A549 (cell line): ENCODE measurements around the gene DOLPP1. TPM values are rescaled to one million over a fixed set of nuclear protein-coding genes. Genes with fewer than 3 reads are reported as not detected.
A peak's percentile ranks its signal among the peaks of the same experiment; 100 is the strongest.

Experiments
- ATAC-seq, 2 experiments: fragments of 200-7000 bp in 1 of 2; fragments of >200 bp in 1 of 2; cut with Nextera tagmentation in 1 of 2; cut with Tn5 transposase in 1 of 2; 3 replicates each; pipeline versions ENCODE4 v1.8.0 to v1.9.1; 2018 to 2020; ENCODE audit warnings: mild to moderate bottlenecking in 1 of 2, moderate library complexity in 1 of 2
- CTCF ChIA-PET: fragments of 300-600 bp; sonication (Branson Sonifier 250); formaldehyde crosslinking; extraction: SDS; loops from one replicate; lab custom pipeline; 2021; ENCODE audit warnings: antibody characterized with exemption, inconsistent platforms; lab: Yijun Ruan, JAX
- POLR2A ChIA-PET: fragments of 350-600 bp; formaldehyde crosslinking; extraction: SDS; loops from one replicate; lab custom pipeline; 2021; ENCODE audit warnings: antibody characterized with exemption, inconsistent platforms; lab: Yijun Ruan, JAX
- DNase-seq, 2 experiments: peaks; one replicate each; pipeline versions ENCODE4 v3.0.0 to v3.0.0-alpha.2; 2011 to 2016; ENCODE audit warnings: low read depth in 1 of 2, low spot score in 1 of 2
- FAIRE-seq: peaks from 2 replicates; lab custom pipeline; 2011; peaks lifted over from hg19 to GRCh38; lab: Jason Lieb, UNC
- H3K27ac ChIP-seq, 2 experiments: fragments of >200 bp; sonication (Bioruptor Twin); formaldehyde crosslinking; 3 replicates each; pipeline ENCODE4 v1.5.1; 2016 to 2017
- H3K4me1 ChIP-seq: fragments of >200 bp; sonication (Bioruptor Twin); formaldehyde crosslinking; 3 replicates; pipeline ENCODE4 v1.6.1; 2016
- H3K4me2 ChIP-seq: fragments of >200 bp; sonication (Bioruptor Twin); formaldehyde crosslinking; 3 replicates; pipeline ENCODE4 v1.6.1; 2016
- H3K4me3 ChIP-seq: fragments of >200 bp; sonication (Bioruptor Twin); formaldehyde crosslinking; 3 replicates; pipeline ENCODE4 v1.5.1; 2016
- H3K9me3 ChIP-seq: fragments of >200 bp; sonication (Bioruptor Twin); formaldehyde crosslinking; 3 replicates; pipeline ENCODE4 v1.6.1; 2016
- CBX8 ChIP-seq: fragments of 200-600 bp; sonication (generic); IDR thresholded peaks from 2 replicates; pipeline ENCODE4 v1.6.1; 2016
- CEBPB ChIP-seq, 2 experiments: fragments of >200 bp in 1 of 2; sonication (Bioruptor Twin) in 1 of 2; formaldehyde crosslinking in 1 of 2; IDR thresholded peaks; 2 replicates each; pipeline ENCODE4 v1.6.1; 2012 to 2016
- CHD2 ChIP-seq: fragments of 150-350 bp; IDR thresholded peaks from 2 replicates; pipeline ENCODE4 v1.6.1; 2014; ENCODE audit warnings: low read length; ENCODE audit not compliant: partially characterized antibody
- EP300 ChIP-seq, 2 experiments: fragments of >200 bp; sonication (Bioruptor Twin); formaldehyde crosslinking; IDR thresholded peaks; 2 replicates in 1 of 2; 3 replicates in 1 of 2; pipeline ENCODE4 v1.6.1; 2016 to 2017
- FOSL2 ChIP-seq, 2 experiments: fragments of 450-650 bp in 1 of 2; fragments of >200 bp in 1 of 2; sonication (Bioruptor Twin) in 1 of 2; formaldehyde crosslinking; IDR thresholded peaks; 2 replicates each; pipeline versions ENCODE4 v1.5.0 to v1.6.1; 2016 to 2020; ENCODE audit warnings: mild to moderate bottlenecking in 1 of 2, moderate library complexity in 1 of 2
- FOXS1 ChIP-seq: fragments of 250-450 bp; sonication (Bioruptor Pico); IDR thresholded peaks from 2 replicates; pipeline ENCODE4 v1.5.0; 2020; ENCODE audit warnings: mild to moderate bottlenecking, moderate library complexity
- GATA3 ChIP-seq: IDR thresholded peaks from 2 replicates; pipeline ENCODE4 v1.6.1; 2012; ENCODE audit warnings: borderline replicate concordance
- HEYL ChIP-seq: fragments of 250-450 bp; sonication (Bioruptor Pico); IDR thresholded peaks from 2 replicates; pipeline ENCODE4 v1.8.0; 2021; ENCODE audit warnings: mild to moderate bottlenecking, moderate library complexity
- HOXA7 ChIP-seq: fragments of 250-450 bp; sonication (Bioruptor Pico); IDR thresholded peaks from 2 replicates; pipeline ENCODE4 v1.5.0; 2020; ENCODE audit warnings: mild to moderate bottlenecking, moderate library complexity
- JUN ChIP-seq, 2 experiments: fragments of >200 bp; sonication (Bioruptor Twin); formaldehyde crosslinking; IDR thresholded peaks; 2 replicates in 1 of 2; 3 replicates in 1 of 2; pipeline ENCODE4 v1.6.1; 2016 to 2017
- JUNB ChIP-seq: fragments of >200 bp; sonication (Bioruptor Twin); formaldehyde crosslinking; IDR thresholded peaks from 2 replicates; pipeline ENCODE4 v1.6.1; 2016
- KDM1A ChIP-seq: fragments of 200-600 bp; sonication (generic); IDR thresholded peaks from 2 replicates; pipeline ENCODE4 v1.6.1; 2016; ENCODE audit warnings: low read depth, mild to moderate bottlenecking
- MAZ ChIP-seq: fragments of 150-350 bp; IDR thresholded peaks from 2 replicates; pipeline ENCODE4 v1.6.1; 2014; ENCODE audit warnings: antibody characterized with exemption, low read depth, low read length, borderline replicate concordance
- MYC ChIP-seq: IDR thresholded peaks from 2 replicates; pipeline ENCODE4 v1.6.1; 2012; ENCODE audit warnings: mild to moderate bottlenecking, inconsistent platforms, low read length, improper control_type of control experiment, borderline replicate concordance
- NR3C1 ChIP-seq: fragments of >200 bp; sonication (Bioruptor Twin); formaldehyde crosslinking; IDR thresholded peaks from 3 replicates; pipeline ENCODE4 v1.6.1; 2017
- POLR2A ChIP-seq: IDR thresholded peaks from 2 replicates; pipeline ENCODE4 v1.6.1; 2012; ENCODE audit warnings: mild to moderate bottlenecking, low read length
- RAD21 ChIP-seq, 2 experiments: fragments of >200 bp in 1 of 2; sonication (Bioruptor Twin) in 1 of 2; formaldehyde crosslinking in 1 of 2; IDR thresholded peaks in 1 of 2; conservative IDR thresholded peaks in 1 of 2; 2 replicates in 1 of 2; 3 replicates in 1 of 2; pipeline ENCODE4 v1.6.1; 2012 to 2018; ENCODE audit warnings: inconsistent platforms in 1 of 2
- RARB ChIP-seq: fragments of 250-450 bp; sonication (Bioruptor Pico); IDR thresholded peaks from 2 replicates; pipeline ENCODE4 v1.8.0; 2021; ENCODE audit warnings: mild to moderate bottlenecking, moderate library complexity
- SMC3 ChIP-seq: fragments of >200 bp; sonication (Bioruptor Twin); formaldehyde crosslinking; IDR thresholded peaks from 3 replicates; pipeline ENCODE4 v1.6.1; 2018; ENCODE audit warnings: inconsistent platforms
- TFCP2L1 ChIP-seq: fragments of 250-450 bp; sonication (Bioruptor Pico); IDR thresholded peaks from 2 replicates; pipeline ENCODE4 v1.5.0; 2021; ENCODE audit warnings: mild to moderate bottlenecking
- TP53 ChIP-seq: fragments of 250-450 bp; sonication (Bioruptor Pico); IDR thresholded peaks from 2 replicates; pipeline ENCODE4 v1.5.0; 2021; ENCODE audit warnings: mild to moderate bottlenecking, moderate library complexity
- ZFP36 ChIP-seq: fragments of 450-650 bp; IDR thresholded peaks from 2 replicates; pipeline ENCODE4 v1.6.1; 2014; ENCODE audit warnings: borderline replicate concordance; ENCODE audit not compliant: partially characterized antibody
- WGBS: methylation state at CpG from one replicate; pipeline ENCODE4 v1.1.6; 2017; ENCODE audit errors: missing lambda C conversion rate; 5-methylcytosine and 5-hydroxymethylcytosine counted together
- polyA plus RNA-seq, 4 experiments: library from polyadenylated mRNA; depleted of rRNA in 3 of 4; stranded (reverse); fragments of >200 nt; fragmentation: RNase III in 1 of 4; extraction: RNeasy Plus Mini Kit Qiagen cat#74134 plus additional on column Dnase treatment in 1 of 4; gene quantifications; 2 replicates in 3 of 4; 3 replicates in 1 of 4; pipeline ENCODE4 v1.2.3, GENCODE V29; 2011 to 2017
- TF ChIP-seq, protein P1 (sequence below): IDR thresholded peaks from 2 replicates; pipeline ENCODE4 v1.6.1; 2012; ENCODE audit warnings: low read depth, borderline replicate concordance
- TF ChIP-seq, protein P2 (sequence below): IDR thresholded peaks from 2 replicates; pipeline ENCODE4 v1.6.1; 2012
- TF ChIP-seq, protein P3 (sequence below): fragments of >200 bp; sonication (Bioruptor Twin); formaldehyde crosslinking; IDR thresholded peaks from 2 replicates; pipeline ENCODE4 v1.6.1; 2016
- TF ChIP-seq, protein P4 (sequence below): fragments of >200 bp; sonication (Bioruptor Twin); formaldehyde crosslinking; IDR thresholded peaks from 3 replicates; pipeline ENCODE4 v1.6.1; 2016
- TF ChIP-seq, protein P5 (sequence below): fragments of 250-450 bp; sonication (Bioruptor Pico); IDR thresholded peaks from 2 replicates; pipeline ENCODE4 v1.5.0; 2020; ENCODE audit warnings: low read depth, mild to moderate bottlenecking, moderate library complexity

Gene DOLPP1
- polyA plus RNA-seq, 2 of the 4 experiments (the other 2 are of a cell fraction), result 23.5 to 25.6 TPM

DNA sequence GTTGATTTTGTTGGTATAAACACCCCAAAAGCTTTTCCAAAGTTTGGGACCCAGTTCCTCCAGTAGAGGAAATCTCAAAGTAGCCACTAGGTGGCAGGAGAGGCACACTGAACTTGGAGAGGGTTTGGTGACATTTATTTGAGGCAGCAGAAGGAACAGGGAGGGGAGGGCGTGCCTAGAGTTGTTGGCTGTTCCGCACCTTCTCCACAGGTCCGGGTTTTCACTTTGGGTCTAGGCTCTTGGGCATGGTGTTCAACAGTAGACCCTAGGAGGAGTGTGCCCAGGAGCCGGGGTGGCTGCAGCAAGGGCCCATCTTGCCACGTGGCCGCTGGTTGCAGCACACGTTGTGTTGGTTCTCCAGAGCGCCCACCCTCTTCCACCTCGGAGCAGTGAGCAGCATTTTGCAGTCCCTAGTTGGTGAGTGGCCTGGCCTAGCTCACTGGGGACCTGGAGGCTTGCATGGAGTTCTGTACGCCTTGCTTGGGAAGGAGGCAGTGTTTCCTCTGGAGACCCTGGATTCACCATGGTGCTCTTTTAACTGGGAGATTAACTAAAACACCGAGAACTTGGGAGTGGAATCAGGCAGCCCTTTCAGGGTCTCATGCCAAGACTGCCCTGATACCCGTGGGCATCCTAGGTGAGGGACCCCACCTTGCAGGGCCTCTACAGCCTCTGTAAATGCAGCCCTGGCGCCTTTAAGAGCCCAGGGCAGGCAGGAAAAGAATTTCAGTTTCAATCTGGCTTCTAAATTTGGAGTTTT is 58.5 kb downstream of the DOLPP1 start (continued):
- TF ChIP-seq KDM1A (no peak), TP53 (CRISPR knock-in tag) (no peak), RARB (CRISPR knock-in tag) (no peak), TFCP2L1 (CRISPR knock-in tag) (no peak), HEYL (CRISPR knock-in tag) (no peak), ZFP36 (no peak)
- TF ChIP-seq, protein P1, sequence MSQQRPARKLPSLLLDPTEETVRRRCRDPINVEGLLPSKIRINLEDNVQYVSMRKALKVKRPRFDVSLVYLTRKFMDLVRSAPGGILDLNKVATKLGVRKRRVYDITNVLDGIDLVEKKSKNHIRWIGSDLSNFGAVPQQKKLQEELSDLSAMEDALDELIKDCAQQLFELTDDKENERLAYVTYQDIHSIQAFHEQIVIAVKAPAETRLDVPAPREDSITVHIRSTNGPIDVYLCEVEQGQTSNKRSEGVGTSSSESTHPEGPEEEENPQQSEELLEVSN, result no peak; the same call in 1 of the 2 replicates

DNA sequence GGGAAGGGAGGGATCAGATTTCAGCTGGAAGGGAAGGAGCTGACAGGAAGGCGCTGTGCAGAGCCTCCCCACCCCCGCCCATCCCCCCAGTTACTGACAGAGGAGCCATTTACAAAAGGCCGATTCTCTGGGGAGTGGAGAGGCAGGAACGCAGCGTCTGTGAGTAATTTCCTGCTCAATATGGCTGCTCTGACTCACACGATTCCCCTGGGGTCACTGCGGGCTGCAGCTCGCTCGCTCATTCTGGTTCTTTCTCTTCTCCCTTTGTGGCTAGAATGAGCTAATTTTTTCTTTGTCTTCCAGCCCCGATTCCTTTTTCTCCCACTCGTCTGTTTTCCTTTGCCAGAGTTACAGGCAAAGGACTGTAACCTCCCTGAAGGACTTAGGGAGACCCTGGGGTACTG is 59.1 kb downstream of the DOLPP1 start:
- Histone ChIP-seq H3K4me2 (peak overlapping the region; percentile 91), H3K27ac (peak overlapping the region; percentile 99), H3K9me3 (no peaks in the 10 kb centered on the region), H3K4me1 (peaks cover 60% of the 10 kb centered on the region), H3K4me3 (peak overlapping the region; percentile 44)
- DNase-seq, result peak; percentile 95 to 97
- FAIRE-seq, result no peak
- WGBS, result under 1% methylated on average over 11 of the region's 11 CpGs
- ChIA-PET CTCF (interaction anchor here (0.7 to 28.1 kb wide), 47 partner anchors 12 to 664 kb away, joined by 3 to 1029 read pairs (median 5); partner anchors contain the start of genes ASB6, C9orf50, IER5L and NTMT1), POLR2A (interaction anchor here (0.7 to 3.5 kb wide), 26 partner anchors 8 to 499 kb away, joined by 3 to 44 read pairs (median 4); partner anchors contain the start of genes C9orf50 and IER5L)
- ATAC-seq, result peak; percentile 81 to 82
- TF ChIP-seq FOSL2 (IDR thresholded peaks at IDR 0.05), result peak; percentile 36; the same call in 1 of the 2 replicates
- TF ChIP-seq FOSL2 (CRISPR knock-in tag; IDR thresholded peaks at IDR 0.05), result peak; percentile 96
- TF ChIP-seq CBX8, result no peak
- peak; percentile 33; the same call in 1 of the 2 replicates for TF ChIP-seq GATA3
- TF ChIP-seq MAZ, result peak; percentile 44; the same call in 1 of the 2 replicates
- TF ChIP-seq JUN (IDR thresholded peaks at IDR 0.05), result peak; percentile 58 to 86; a peak in 3 of 5 replicates
- 0 out of 2 replicates have a peak, but pooled peaks have one; percentile 15 for TF ChIP-seq FOXS1 (CRISPR knock-in tag)
- peak in 1 of 2 experiments; percentile 50; a peak in 1 of 4 replicates for TF ChIP-seq CEBPB (IDR thresholded peaks at IDR 0.05)
- TF ChIP-seq MYC, result 0 out of 2 replicates have a peak, but pooled peaks have one; percentile 9
- no peak for TF ChIP-seq NR3C1
- peak; percentile 45 for TF ChIP-seq POLR2A
- TF ChIP-seq HOXA7 (CRISPR knock-in tag), result no peak
- peak in 1 of 2 experiments; percentile 62; a peak in 1 of 5 replicates for TF ChIP-seq EP300 (IDR thresholded peaks at IDR 0.05)
- TF ChIP-seq, protein P2, sequence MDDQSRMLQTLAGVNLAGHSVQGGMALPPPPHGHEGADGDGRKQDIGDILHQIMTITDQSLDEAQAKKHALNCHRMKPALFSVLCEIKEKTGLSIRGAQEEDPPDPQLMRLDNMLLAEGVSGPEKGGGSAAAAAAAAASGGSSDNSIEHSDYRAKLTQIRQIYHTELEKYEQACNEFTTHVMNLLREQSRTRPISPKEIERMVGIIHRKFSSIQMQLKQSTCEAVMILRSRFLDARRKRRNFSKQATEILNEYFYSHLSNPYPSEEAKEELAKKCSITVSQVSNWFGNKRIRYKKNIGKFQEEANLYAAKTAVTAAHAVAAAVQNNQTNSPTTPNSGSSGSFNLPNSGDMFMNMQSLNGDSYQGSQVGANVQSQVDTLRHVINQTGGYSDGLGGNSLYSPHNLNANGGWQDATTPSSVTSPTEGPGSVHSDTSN, result peak; percentile 56; the same call in 1 of the 2 replicates
- peak; percentile 60 for TF ChIP-seq CHD2
- peak; percentile 15; the same call in 2 of the 3 replicates for TF ChIP-seq SMC3
- TF ChIP-seq RAD21 (conservative IDR thresholded peaks at IDR 0.05 in 1 of 2, IDR thresholded peaks at IDR 0.05 in 1 of 2), result peak in 1 of 2 experiments; percentile 30; a peak in 2 of 5 replicates
- peak; percentile 54 for TF ChIP-seq JUNB
- TF ChIP-seq, protein P3, sequence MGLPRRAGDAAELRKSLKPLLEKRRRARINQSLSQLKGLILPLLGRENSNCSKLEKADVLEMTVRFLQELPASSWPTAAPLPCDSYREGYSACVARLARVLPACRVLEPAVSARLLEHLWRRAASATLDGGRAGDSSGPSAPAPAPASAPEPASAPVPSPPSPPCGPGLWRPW, result no peak
- TF ChIP-seq, protein P4, sequence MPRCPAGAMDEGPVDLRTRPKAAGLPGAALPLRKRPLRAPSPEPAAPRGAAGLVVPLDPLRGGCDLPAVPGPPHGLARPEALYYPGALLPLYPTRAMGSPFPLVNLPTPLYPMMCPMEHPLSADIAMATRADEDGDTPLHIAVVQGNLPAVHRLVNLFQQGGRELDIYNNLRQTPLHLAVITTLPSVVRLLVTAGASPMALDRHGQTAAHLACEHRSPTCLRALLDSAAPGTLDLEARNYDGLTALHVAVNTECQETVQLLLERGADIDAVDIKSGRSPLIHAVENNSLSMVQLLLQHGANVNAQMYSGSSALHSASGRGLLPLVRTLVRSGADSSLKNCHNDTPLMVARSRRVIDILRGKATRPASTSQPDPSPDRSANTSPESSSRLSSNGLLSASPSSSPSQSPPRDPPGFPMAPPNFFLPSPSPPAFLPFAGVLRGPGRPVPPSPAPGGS, result peak; percentile 57; the same call in 1 of the 3 replicates
- TF ChIP-seq TFCP2L1 (CRISPR knock-in tag), result no peak
- TF ChIP-seq, protein P5, sequence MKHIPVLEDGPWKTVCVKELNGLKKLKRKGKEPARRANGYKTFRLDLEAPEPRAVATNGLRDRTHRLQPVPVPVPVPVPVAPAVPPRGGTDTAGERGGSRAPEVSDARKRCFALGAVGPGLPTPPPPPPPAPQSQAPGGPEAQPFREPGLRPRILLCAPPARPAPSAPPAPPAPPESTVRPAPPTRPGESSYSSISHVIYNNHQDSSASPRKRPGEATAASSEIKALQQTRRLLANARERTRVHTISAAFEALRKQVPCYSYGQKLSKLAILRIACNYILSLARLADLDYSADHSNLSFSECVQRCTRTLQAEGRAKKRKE (CRISPR knock-in tag), result no peak
